Measurements from ENCODE around the gene FAM216A.

GRCh38 chr12:110501752-110502738 lies 33.4 kb downstream of the FAM216A start, which contains the start of the genes RAD9B and VPS29:
- TF ChIP-seq CTCF (IDR thresholded peaks at IDR 0.05; ENCODE audit: insufficient read depth, low read depth, low read length) (no peak), EZH2 (IDR thresholded peaks at IDR 0.05; ENCODE audit: insufficient read depth, low read length) (no peak)
